ENCODE data around the gene SLC34A3. TPM values are rescaled to one million over a fixed set of nuclear protein-coding genes. Genes with fewer than 3 reads are reported as not detected.
"Not testable (repeated sequence)": the region's sequence is repeated elsewhere in the genome, so short reads cannot be mapped to it uniquely, and the experiment has no call there.

SLC34A3 gene
- total RNA-seq, 1 experiment from 2014 or later, result 0.10 TPM

DNA sequence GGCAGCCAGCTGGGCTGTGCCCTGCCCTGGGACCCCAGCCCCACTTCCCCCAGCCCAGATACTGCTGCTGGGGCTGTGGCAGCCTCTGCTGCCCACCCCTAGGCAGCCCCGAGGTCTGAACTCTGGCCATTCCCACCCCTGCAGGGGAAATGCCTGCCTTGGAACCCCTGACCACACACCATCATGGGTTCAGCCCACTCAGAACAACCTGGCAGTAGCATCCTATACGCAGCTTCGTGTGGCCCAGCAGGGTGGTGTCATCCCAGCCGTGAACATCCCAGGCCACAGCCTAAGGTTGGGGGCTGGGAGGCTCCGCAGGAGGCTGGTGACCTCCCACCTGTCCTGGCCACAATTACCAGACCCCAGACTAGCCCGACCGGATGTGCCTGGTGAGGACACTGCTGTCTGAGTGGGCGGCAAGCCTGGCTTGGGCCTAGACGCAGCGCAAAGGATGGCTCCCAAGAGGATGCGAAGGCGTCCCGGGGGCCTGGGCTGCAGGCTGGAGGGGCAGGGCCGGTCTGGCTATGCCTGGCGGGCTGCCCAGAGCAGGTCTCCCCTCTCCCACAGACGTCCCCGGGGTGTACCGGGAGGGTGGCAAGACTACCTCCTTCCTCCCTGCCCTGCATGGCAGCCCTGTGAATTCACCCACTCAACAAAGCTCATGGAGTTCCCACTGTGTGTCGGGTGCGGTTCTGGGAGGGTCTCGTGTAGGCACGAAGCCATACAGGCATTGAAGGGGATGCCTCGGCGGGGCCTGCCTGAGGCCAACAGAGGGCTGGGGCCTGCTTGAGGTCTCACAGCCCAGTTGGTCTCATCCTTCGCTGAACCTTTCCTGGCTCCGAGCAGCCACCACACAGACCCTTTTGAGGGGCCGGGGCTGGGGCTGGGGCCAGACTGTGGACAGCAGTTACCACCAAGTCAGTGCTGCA lies 1.5 kb upstream of the SLC34A3 start:
- DNase-seq (ENCODE audit: low read depth), result no peak

DNA sequence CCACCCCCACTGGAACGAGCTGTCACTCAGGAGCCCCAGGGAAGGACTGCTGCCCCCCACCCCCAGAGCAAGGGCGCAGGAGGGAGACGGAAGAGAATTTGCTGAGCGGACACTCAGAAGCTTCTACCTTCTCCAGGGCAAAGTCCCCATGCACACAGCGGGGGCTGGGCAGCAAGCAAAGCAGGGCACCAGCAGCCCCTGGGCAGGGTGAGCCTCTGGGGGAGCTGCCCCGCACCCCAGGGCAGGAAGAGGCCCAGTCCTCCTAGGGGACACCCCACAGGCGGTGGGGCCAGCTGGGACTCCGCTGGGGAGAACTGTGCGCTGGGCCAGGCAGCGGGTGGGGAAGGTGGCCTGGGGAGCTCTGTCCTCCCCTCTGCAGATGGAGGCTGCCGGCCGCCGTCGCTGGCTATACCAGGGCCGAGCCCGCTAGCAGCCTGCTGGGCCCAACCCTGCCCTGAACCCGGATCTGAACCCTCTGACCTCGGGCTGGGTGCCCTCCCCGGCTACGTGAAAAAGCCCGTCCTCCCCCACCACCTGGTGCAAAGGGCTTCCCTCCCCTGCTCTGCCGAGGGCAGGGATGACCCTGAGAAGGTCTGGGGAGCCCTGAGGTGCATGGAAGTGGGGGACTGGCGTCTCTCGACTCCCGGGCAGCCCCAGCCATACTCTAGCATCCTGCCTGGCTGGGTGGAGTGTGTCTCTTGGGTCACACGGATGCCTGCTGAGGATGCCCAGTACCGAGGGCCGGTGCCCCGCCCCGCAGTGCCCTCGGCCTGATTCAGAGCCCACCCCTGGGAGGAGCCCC lies 597 bp upstream of the SLC34A3 start:
- no peak for DNase-seq (ENCODE audit: low read depth)

DNA sequence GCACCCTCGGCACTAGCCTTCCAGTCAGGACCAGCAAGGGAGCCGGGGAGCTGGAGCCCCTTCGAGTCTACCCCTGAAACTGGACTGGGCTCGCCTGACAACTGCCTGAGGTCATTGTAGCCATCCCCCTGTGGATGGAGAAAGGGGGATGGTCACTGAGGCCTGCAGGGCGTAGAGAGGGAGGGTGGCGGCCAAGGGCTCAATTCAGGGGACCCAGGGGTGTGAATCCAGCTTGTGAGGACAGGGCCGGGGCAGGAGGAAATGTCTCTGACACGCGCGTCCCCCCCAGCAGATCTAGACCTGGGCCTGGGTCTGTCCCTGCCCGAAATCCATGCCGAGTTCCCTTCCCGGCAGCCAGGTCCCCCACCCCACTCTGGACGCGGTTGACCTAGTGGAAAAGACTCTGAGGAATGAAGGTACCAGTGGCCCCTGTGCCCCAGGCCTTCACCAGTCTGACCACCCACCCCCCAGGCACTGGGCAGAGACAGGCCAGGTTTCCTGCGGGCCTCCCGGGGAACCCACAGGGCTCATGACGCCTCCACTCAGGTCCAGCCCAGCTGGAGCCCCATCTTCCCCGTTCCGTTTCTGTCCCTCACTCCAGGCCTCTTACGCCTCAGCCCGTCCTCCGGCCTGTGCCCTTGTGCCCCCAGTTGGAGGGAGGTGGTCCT lies 805 bp downstream of the SLC34A3 start:
- DNase-seq (ENCODE audit: low read depth), result no peak

DNA sequence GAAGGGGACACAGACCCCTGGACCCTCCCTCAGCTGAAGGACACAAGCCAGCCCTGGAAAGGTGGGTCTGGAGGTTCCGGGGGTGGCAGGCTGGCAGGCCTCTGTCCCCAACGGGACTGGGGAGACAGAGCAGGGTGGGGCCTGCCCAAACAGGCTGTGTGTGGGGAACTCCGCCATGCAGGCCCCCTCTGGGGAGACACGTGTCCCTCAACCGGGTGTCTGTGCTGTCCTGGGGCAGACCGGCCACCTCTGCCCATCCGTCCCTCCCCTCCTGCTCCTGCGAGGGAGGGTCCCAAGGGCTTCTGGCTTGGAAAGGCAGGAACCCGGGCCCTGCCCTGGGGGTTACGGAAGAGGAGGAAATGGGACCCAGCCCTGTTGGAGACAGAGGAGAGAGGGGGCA lies 1.4 kb downstream of the SLC34A3 start:
- no peak for DNase-seq (ENCODE audit: low read depth)

DNA sequence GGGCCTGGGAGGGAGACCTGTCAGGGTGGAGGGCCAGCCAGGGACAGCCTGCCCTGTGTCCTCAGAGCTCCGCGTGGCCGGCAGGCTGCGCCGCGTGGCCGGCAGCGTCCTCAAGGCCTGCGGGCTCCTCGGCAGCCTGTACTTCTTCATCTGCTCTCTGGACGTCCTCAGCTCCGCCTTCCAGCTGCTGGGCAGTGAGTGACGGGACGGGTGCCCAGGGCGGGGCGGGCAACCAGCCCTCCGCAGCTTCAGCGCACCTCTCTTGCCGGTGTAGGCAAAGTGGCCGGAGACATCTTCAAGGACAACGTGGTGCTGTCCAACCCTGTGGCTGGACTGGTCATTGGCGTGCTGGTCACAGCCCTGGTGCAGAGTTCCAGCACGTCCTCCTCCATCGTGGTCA lies 1.8 kb downstream of the SLC34A3 start:
- no peak for DNase-seq (ENCODE audit: low read depth)

DNA sequence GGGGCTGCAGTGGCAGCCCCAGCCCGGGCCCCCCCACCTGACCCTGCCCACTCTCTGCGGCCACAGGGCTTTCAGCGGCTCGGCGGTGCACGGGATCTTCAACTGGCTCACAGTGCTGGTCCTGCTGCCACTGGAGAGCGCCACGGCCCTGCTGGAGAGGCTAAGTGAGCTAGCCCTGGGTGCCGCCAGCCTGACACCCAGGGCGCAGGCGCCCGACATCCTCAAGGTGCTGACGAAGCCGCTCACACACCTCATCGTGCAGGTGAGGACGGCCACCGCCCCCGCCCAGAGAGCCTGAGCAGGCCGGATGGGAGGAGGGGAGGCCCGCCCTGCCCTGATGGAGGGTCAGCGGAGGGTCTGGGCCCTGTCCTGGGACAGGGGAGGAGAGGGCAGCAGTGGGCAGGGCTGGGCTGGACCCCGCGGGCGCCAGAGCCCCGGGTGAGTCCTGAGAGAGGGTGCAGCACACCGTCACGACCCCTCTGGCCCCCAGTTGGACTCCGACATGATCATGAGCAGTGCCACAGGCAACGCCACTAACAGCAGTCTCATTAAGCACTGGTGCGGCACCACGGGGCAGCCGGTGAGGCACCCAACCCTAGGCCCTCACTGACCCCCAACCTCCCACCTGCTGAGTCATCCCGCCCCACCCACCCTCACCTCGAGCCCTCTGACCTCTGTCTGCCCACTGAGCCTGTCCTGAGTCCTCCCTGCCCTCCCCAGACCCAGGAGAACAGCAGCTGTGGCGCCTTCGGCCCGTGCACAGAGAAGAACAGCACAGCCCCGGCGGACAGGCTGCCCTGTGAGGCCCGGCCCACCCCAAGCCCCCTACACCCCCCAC lies 2.7 kb downstream of the SLC34A3 start:
- DNase-seq (ENCODE audit: low read depth), result no peak

DNA sequence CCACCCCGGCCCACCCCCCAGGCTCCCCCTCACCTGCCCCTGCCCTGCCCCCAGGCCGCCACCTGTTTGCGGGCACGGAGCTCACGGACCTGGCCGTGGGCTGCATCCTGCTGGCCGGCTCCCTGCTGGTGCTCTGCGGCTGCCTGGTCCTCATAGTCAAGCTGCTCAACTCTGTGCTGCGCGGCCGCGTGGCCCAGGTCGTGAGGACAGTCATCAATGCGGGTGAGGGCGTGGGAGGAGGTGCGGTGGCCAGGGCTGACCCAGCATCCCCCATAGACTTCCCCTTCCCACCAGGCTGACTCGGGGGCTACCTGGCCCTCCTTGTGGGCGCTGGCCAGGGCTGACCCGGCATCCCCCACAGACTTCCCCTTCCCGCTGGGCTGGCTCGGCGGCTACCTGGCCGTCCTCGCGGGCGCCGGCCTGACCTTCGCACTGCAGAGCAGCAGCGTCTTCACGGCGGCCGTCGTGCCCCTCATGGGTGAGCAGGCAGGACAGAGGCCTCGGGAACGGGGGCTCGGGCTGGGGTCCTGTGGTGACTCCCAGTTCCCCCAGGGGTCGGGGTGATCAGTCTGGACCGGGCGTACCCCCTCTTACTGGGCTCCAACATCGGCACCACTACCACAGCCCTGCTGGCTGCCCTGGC lies 3.5 kb downstream of the SLC34A3 start:
- no peak for DNase-seq (ENCODE audit: low read depth)

DNA sequence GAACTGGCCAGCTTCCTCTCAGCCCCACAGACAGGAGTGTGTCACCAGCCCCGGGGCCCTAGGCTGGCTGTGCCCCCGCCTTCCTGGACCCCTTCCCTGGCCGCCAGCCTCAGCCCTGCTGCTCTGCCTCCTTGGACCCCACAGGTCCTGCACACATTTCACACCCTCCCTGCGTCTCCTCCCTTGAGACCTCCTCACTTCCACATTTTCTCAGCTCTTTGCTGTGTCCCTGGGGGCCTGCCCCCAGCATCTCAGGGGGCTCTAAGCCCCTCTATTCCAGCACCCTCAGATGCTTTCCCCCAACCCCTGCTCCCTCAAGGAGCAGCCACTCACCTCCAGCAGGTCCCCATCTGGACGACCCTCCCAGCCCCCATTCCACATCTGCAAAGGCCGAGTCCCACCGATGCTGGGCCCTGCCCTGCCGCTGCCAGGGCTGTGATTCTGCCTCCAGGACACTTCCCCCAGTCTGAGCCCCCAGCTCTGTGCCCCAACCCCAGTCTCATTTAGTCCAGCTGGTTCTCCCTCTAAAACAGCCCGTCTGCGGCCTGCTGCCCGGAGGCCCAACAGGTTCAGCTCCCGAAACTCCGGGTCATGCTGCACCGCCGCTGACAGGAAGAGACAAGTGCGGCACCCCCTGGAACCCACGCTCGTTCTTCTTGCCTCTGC lies 4.2 kb downstream of the SLC34A3 start:
- DNase-seq (ENCODE audit: low read depth), result no peak

DNA sequence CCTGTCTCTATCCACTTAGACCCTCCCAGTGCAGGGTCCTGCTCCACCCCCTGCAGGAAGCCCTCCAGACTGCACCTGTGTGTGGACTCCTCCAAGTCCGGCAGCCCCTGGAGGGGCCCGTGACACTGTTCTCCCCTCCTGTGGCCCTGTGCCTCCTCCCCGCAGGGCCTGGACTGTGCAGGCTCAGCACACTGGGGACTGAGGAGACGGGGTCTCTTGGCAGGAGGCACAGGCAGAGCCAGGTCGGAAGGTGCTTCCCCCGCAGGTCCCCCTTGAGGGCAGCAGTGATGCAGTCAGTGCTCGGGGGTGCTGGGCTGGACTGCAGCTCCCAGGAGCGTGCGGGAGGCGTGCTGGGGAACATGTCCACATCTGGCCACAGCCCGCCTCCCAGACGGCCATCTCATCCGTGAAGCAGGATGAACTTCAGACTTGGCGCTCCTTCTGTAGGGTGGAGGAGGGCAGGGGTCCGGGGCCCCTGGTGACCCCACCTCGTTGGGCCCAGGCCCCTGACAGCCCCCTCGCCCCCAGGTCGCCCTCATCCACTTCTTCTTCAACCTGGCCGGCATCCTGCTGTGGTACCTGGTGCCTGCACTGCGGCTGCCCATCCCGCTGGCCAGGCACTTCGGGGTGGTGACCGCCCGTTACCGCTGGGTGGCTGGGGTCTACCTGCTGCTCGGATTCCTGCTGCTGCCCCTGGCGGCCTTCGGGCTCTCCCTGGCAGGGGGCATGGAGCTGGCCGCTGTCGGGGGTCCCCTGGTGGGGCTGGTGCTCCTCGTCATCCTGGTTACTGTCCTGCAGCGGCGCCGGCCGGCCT lies 4.9 kb downstream of the SLC34A3 start:
- no peak for DNase-seq (ENCODE audit: low read depth)

DNA sequence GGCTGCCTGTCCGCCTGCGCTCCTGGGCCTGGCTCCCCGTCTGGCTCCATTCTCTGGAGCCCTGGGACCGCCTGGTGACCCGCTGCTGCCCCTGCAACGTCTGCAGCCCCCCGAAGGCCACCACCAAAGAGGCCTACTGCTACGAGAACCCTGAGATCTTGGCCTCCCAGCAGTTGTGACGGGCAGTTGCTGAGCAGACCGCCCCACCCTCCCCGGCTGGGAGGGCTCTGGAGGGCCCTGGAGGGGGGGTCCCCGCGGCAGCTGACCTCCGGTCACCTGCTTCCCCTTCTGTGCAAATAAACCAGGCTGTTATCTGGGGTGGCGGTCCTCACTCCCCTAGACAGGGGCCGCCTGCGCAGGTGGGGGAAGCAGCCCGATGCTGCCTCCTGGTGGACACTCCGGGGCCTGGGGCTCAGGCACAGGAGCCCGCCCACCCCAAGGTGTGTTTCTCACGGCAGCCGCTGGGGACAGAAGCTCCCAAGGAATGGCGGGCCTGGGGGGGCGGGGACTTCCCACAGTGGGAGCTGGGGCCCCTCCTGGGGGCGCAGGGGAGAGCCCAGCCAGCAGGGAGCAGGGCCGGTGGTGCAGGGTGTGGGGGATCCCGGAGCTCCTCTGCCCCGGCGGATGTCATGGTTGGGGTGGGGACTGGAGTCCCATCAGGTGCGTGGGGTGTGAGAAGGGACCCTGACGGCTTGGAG lies 5.7 kb downstream of the SLC34A3 start:
- peak; percentile 64 for DNase-seq (ENCODE audit: low read depth)

DNA sequence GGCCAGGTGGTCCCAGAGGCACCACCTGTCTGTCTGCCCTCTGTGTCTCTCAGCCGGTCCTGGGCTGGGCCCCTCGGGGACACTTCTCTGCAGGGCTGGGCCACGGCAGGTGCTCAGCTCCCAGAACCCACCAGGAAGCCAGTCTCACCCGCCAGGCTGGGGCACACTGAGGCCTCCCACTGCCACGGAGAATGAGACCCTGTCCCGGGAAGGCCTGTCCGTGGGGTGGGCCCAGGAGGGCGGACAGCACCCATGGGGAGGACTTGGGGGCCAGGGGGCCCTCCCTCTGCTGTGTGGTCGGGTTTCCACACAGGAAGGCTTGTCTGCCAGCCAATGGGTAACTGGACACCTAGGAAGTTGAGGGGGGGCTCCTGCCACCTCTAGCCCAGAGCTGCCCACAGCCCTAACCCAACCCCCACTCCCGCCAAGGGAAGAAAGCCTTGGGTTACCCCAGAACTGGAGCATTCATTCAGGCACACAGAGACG lies 6.3 kb downstream of the SLC34A3 start:
- no peak for DNase-seq (ENCODE audit: low read depth)

DNA sequence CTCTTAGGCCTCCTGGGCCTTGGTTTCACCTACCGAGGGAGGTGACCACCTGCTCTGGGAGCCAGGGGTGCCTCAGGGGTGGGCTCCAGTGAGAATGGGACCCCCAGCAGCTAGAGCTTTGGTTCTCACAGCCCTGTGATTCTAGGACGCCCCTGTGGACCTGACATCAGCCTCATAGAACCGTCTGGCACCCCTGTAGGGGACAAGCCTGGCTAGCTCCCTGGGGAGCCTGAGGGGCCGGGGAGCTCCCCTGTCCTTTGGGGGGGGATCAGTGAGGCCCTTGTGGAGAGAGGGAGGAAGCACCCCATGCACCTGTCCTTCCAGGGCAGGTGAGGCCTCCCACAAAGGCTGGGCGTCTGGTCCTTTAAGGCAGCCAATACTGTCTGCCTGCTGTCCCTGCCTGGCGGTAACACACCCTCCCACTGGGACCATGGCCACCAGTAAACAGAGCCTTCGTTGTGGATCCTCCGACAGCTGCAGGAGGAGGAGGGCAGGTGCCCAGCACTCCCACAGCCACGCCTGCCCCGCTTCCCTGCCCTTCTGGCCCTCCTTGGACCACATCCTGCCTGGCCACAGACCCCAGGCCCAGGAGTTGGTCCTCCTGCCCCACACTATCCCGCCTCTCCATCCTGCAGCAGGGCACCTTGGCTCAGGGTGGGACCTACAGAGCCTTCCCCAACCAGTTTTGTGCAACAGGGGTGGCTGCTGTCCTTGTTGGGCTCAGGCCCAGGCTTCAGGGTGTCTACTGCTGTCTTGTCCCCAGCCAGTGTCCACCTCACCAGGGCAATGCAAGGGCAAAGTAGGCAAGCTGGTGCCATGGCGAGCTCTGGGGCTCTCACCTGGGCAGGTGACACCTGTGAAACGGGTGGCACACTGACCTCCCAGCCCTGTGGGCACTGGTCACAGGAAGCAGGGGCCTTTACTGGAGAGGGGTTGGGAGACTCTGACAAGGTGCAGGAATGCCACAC lies 7.3 kb downstream of the SLC34A3 start:
- DNase-seq (ENCODE audit: low read depth), result peak; percentile 45

DNA sequence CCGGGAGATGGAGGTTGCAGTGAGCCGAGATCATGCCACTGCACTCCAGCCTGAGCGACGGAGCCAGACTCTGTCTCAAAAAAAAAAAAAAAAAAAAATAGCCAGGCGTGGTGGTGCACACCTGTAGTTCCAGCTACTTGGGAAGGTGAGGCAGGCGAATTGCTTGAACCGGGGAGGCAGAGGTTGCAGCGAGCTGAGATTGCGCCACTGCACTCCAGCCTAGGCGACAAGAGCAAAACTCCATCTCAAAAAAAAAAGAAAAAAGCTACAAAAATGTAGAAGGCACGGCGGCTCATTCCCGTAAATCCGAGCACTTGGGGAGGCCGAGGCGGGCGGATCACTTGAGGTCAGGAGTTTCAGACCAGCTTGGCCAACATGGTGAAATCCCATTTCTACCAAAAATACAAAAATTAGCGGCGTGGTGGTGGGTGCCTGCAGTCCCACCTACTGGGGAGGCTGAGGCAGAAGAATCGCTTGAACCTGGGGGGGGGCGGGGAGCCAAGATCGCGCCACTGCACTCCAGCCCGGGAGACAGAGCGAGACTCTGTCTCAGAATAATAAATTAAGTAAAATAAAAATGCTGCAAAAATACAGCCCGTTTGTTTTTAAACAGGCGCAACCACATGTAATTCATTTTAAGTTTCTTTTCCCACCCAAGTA lies 9.0 kb downstream of the SLC34A3 start:
- DNase-seq (ENCODE audit: low read depth), result not testable (repeated sequence)

DNA sequence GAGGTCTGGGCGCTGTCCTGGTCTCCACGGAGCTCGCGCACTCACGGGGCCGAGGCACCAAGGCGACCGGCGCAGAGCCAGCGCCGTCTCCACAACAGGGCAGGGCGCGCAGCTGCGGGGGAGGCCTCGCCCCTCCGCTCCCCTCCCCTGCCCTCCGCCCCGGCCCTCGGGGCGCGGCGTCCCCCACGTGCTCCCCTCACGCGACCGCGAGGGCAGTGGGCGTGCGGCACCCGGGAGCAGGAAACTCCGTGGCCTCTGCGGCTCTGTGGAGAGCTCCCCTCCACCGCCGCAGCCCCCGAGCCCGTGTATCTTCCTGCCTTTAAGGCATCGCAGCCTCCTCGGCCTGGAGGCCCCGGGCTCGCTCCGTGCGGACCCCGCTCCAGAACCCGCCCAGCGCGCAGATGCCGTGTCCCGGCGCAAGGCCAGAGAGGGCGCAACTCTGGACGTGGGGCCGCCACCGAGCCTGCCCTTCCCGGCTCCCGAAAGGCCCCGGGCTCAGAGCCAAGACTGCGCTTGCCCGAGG lies 9.7 kb downstream of the SLC34A3 start:
- DNase-seq (ENCODE audit: low read depth), result peak; percentile 80

DNA sequence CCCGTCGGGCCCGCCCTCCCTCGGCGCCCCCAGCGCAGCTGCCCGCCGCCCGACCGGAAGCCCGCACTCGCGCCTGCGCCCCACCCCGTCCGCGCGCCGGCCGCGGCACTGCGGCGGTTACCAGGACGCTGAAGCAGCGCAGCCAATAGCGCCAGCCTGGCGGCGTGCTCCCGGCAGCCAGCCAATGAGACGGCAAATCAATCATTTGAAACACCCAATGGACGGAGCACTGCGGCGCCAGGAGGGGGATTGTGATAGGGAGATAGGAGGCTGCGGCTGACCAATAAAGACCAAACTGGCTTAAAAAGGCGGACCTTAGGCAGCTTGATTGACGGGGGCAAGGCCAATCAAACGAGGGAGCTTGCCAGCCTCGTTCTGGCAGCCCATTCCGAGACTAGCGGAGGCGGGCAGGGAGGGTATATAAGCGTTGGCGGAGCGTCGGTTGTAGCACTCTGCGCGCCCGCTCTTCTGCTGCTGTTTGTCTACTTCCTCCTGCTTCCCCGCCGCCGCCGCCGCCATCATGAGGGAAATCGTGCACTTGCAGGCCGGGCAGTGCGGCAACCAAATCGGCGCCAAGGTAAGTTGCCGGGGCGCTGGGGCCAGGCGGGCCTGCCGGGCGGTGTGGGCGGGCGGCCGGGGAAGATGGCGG lies 10.3 kb downstream of the SLC34A3 start, which contains the start of gene TUBB4B:
Gene TUBB4B, plus strand, starts transcription at position 447 of the 649 bp plus-strand sequence. Its CDS starts 74 bp downstream, at position 521.
- DNase-seq (ENCODE audit: low read depth), result peak; percentile 100
